GM21737 (cell line): ENCODE data around the gene TMEM222.

ENCODE experiments used
- ATAC-seq: cut with Tn5 transposase; IDR thresholded peaks from one replicate; pipeline ENCODE4 v1.9.1; 2021; ENCODE audit warnings: mild to moderate bottlenecking, moderate library complexity; ENCODE audit not compliant: unreplicated experiment

Gene TMEM222

GRCh38 chr1:27358038-27358927 lies 36.3 kb downstream of the TMEM222 start:
- no peak for ATAC-seq

- ATAC-seq = no peak
Measured at GRCh38 chr1:27358928-27359313, 37.0 kb downstream of the TMEM222 start.

GRCh38 chr1:27359822-27360158 lies 37.8 kb downstream of the TMEM222 start:
- no peak for ATAC-seq

GRCh38 chr1:27360159-27361043 lies 38.4 kb downstream of the TMEM222 start:
- no peak for ATAC-seq

GRCh38 chr1:27361044-27361402 lies 39.1 kb downstream of the TMEM222 start:
- no peak for ATAC-seq

- no peak for ATAC-seq
Measured at GRCh38 chr1:27361553-27361952, 39.6 kb downstream of the TMEM222 start.

- no peak for ATAC-seq
Measured at GRCh38 chr1:27363766-27364695, 42.1 kb downstream of the TMEM222 start.

GRCh38 chr1:27364696-27365371 lies 42.9 kb downstream of the TMEM222 start:
- ATAC-seq = no peak

- no peak for ATAC-seq
Measured at GRCh38 chr1:27365372-27366112, 43.6 kb downstream of the TMEM222 start.

- no peak for ATAC-seq
Measured at GRCh38 chr1:27366113-27366410, 44.1 kb downstream of the TMEM222 start.

GRCh38 chr1:27366411-27367159 lies 44.6 kb downstream of the TMEM222 start, which contains the start of gene MAP3K6:
MAP3K6 (minus strand) TSS chr1:27366961; CDS start chr1:27366597, 364 bp downstream.
- ATAC-seq = no peak

- ATAC-seq = no peak
Measured at GRCh38 chr1:27367160-27367650, 45.2 kb downstream of the TMEM222 start.

- ATAC-seq = no peak
Measured at GRCh38 chr1:27368869-27369582, 47.1 kb downstream of the TMEM222 start.

- no peak for ATAC-seq
Measured at GRCh38 chr1:27372022-27372807, 50.3 kb downstream of the TMEM222 start.

- ATAC-seq = no peak
Measured at GRCh38 chr1:27372808-27373690, 51.1 kb downstream of the TMEM222 start.

- no peak for ATAC-seq
Measured at GRCh38 chr1:27374362-27375086, 52.6 kb downstream of the TMEM222 start, which contains the start of gene FCN3. FCN3 (minus strand) TSS chr1:27374824; CDS start chr1:27374818, 6 bp downstream.
